ENCODE measurements around the gene MVB12B.

Gene MVB12B

GRCh38 chr9:126415741-126416370 is 89.2 kb downstream of the MVB12B start:
- H3K4me3 ChIP-seq (ENCODE audit: low read length), result no peak overlapping the region
- TF ChIP-seq ZNF274 (IDR thresholded peaks at IDR 0.05; ENCODE audit: low read depth, low read length), result no peak

GRCh38 chr9:126417043-126417442 is 90.4 kb downstream of the MVB12B start:
- H3K4me3 ChIP-seq (ENCODE audit: low read length), result no peak overlapping the region
- TF ChIP-seq ZNF274 (IDR thresholded peaks at IDR 0.05; ENCODE audit: low read depth, low read length), result no peak

- TF ChIP-seq ZNF274 (IDR thresholded peaks at IDR 0.05; ENCODE audit: low read depth, low read length), result no peak
- no peak overlapping the region for H3K4me3 ChIP-seq (ENCODE audit: low read length)
These were observed 91.1 kb downstream of the MVB12B start for GRCh38 chr9:126417684-126418083.

- TF ChIP-seq ZNF274 (IDR thresholded peaks at IDR 0.05; ENCODE audit: low read depth, low read length), result no peak
- H3K4me3 ChIP-seq (ENCODE audit: low read length), result no peak overlapping the region
These were observed 92.0 kb downstream of the MVB12B start for GRCh38 chr9:126418608-126419007.

GRCh38 chr9:126419475-126419874 is 92.8 kb downstream of the MVB12B start:
- H3K4me3 ChIP-seq (ENCODE audit: low read length), result no peak overlapping the region
- TF ChIP-seq ZNF274 (IDR thresholded peaks at IDR 0.05; ENCODE audit: low read depth, low read length), result no peak

GRCh38 chr9:126420135-126420534 is 93.5 kb downstream of the MVB12B start:
- no peak overlapping the region for H3K4me3 ChIP-seq (ENCODE audit: low read length)
- TF ChIP-seq ZNF274 (IDR thresholded peaks at IDR 0.05; ENCODE audit: low read depth, low read length), result no peak

GRCh38 chr9:126420643-126421564 is 94.3 kb downstream of the MVB12B start:
- TF ChIP-seq ZNF274 (IDR thresholded peaks at IDR 0.05; ENCODE audit: low read depth, low read length), result no peak
- H3K4me3 ChIP-seq (ENCODE audit: low read length), result no peak overlapping the region

- no peak for TF ChIP-seq ZNF274 (IDR thresholded peaks at IDR 0.05; ENCODE audit: low read depth, low read length)
These were observed 95.2 kb downstream of the MVB12B start for GRCh38 chr9:126421567-126422428.

GRCh38 chr9:126423142-126423915 is 96.7 kb downstream of the MVB12B start:
- TF ChIP-seq ZNF274 (IDR thresholded peaks at IDR 0.05; ENCODE audit: low read depth, low read length), result no peak
- no peak overlapping the region for H3K4me3 ChIP-seq (ENCODE audit: low read length)

More at GRCh38 chr9:126421567-126422428, 95.2 kb downstream of the MVB12B start:
- no peak overlapping the region for H3K4me3 ChIP-seq (ENCODE audit: low read length)

- TF ChIP-seq ZNF274 (IDR thresholded peaks at IDR 0.05; ENCODE audit: low read depth, low read length), result no peak
- no peak overlapping the region for H3K4me3 ChIP-seq (ENCODE audit: low read length)
These were observed 97.2 kb downstream of the MVB12B start for GRCh38 chr9:126423916-126424185.

- TF ChIP-seq ZNF274 (IDR thresholded peaks at IDR 0.05; ENCODE audit: low read depth, low read length), result no peak
- H3K4me3 ChIP-seq (ENCODE audit: low read length), result no peak overlapping the region
These were observed 97.9 kb downstream of the MVB12B start for GRCh38 chr9:126424511-126424910.

GRCh38 chr9:126428534-126429175 is 102.0 kb downstream of the MVB12B start:
- no peak for TF ChIP-seq ZNF274 (IDR thresholded peaks at IDR 0.05; ENCODE audit: low read depth, low read length)

GRCh38 chr9:126429190-126429589 is 102.6 kb downstream of the MVB12B start:
- no peak for TF ChIP-seq ZNF274 (IDR thresholded peaks at IDR 0.05; ENCODE audit: low read depth, low read length)

More at GRCh38 chr9:126428534-126429175, 102.0 kb downstream of the MVB12B start:
- H3K4me3 ChIP-seq (ENCODE audit: low read length), result no peak overlapping the region

More at GRCh38 chr9:126429190-126429589, 102.6 kb downstream of the MVB12B start:
- no peak overlapping the region for H3K4me3 ChIP-seq (ENCODE audit: low read length)
